Measurements from ENCODE around the gene FRG1. TPM values are rescaled to one million over a fixed set of nuclear protein-coding genes. Genes with fewer than 3 reads are reported as not detected.
"Not testable (repeated sequence)": the region's sequence is repeated elsewhere in the genome, so short reads cannot be mapped to it uniquely, and the experiment has no call there.

Gene FRG1
- total RNA-seq, 3 donors from 2014 or later = 32.2 to 36.1 (median 32.4) TPM

DNA sequence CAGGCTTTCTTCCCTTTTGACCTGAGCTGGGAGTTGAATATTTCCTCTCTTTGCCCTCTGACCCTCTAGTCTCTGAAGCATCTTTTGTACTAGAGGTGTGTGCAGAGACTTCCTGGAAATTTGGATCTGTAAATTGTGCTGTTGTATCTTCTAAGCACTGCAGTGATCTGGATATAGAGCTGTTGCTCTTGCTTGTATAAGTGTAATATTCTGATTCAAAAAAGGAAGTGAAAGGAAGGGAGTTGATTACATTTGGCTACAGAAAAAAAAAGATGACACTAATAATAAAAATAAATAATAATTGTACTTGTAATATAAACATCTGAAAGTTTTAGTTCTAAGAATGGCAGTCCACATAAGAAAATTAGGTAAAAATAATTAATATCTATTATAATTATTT is 33.0 kb downstream of the FRG1 start:
- TF ChIP-seq, protein P1, sequence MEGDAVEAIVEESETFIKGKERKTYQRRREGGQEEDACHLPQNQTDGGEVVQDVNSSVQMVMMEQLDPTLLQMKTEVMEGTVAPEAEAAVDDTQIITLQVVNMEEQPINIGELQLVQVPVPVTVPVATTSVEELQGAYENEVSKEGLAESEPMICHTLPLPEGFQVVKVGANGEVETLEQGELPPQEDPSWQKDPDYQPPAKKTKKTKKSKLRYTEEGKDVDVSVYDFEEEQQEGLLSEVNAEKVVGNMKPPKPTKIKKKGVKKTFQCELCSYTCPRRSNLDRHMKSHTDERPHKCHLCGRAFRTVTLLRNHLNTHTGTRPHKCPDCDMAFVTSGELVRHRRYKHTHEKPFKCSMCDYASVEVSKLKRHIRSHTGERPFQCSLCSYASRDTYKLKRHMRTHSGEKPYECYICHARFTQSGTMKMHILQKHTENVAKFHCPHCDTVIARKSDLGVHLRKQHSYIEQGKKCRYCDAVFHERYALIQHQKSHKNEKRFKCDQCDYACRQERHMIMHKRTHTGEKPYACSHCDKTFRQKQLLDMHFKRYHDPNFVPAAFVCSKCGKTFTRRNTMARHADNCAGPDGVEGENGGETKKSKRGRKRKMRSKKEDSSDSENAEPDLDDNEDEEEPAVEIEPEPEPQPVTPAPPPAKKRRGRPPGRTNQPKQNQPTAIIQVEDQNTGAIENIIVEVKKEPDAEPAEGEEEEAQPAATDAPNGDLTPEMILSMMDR (IDR thresholded peaks at IDR 0.05) = no peak
- DNase-seq (no peak), ATAC-seq (no peak)
- Histone ChIP-seq H3K4me3 (no peak overlapping the region), H3K36me3 (ENCODE audit: low read depth) (no peaks in the 10 kb centered on the region), H3K4me1 (ENCODE audit: low read depth) (no peaks in the 10 kb centered on the region), H3K9me3 (no peaks in the 10 kb centered on the region)
- intact Hi-C loops (cut with DNase I, micrococcal nuclease) = no loop called here

DNA sequence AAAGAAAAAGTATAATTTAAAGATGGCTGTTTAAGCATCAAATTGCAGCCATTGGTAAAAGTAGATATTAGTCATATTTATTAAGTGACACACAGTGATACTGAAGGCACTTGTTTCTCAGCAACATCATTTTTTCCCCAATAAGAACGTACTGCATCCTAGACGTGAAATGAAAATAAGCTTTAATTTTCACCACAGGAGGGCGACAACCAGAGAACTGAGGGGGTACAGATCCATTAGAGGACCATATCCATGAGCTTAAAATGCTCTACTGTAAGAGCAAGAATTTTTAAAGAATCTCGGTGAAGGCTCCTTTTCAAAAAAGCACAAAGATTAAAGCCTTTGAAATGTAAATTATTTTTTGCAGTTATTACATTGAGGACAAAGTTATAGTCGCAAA is 33.4 kb downstream of the FRG1 start:
- no peak overlapping the region for H3K4me3 ChIP-seq
- H3K36me3 ChIP-seq (ENCODE audit: low read depth) = no peaks in the 10 kb centered on the region
- intact Hi-C loops (cut with DNase I, micrococcal nuclease) = no loop called here
- H3K9me3 ChIP-seq = no peaks in the 10 kb centered on the region
- ATAC-seq = no peak
- no peaks in the 10 kb centered on the region for H3K4me1 ChIP-seq (ENCODE audit: low read depth)
- no peak for DNase-seq
- TF ChIP-seq, protein P1 (IDR thresholded peaks at IDR 0.05) = no peak

DNA sequence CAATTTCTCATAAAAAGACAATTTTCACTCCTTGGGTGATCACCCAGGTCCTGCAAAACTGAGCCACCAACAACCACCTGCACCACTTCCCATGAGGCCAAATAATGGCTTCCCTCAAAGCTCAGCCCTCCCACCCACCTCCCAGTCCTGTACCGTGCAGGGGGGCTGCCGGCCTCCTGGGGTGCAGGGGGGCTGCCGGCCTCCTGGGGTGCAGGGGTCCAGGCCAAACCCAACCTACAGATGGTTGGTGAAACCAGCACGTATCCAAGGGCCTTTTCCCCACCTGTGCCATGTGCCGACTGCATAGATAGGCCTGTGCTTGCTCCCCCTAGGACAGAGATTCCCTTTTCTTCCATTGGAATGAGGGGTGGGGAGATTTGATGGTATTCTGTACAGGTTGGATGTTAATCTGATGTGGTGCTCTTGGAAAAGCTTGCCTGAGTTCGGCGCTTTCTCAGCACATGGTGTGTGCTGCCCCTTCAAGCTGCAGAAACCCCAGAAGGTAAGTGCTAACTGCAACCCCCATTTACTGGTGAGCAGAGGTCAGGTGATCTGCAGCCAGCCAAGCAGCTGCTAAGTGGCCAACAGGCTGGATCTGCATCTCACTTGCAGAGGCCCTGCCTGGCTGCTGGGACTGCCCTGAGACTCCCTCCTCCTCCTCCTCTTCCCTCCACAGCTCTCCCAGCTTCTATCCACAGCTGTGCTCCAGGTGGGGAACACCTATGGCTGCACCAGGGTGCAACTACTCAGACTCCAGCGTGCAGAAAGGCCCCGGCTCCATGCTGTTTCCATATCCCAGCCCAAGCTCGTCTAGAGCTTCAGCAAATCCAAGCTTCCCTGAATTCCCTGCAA is 38.8 kb downstream of the FRG1 start:
- DNase-seq = no peak
- TF ChIP-seq, protein P1 (IDR thresholded peaks at IDR 0.05) = no peak
- Histone ChIP-seq H3K36me3 (ENCODE audit: low read depth) (no peaks in the 10 kb centered on the region), H3K9me3 (no peaks in the 10 kb centered on the region), H3K4me3 (no peak overlapping the region), H3K4me1 (ENCODE audit: low read depth) (no peaks in the 10 kb centered on the region)
- intact Hi-C loops (cut with DNase I, micrococcal nuclease) = no loop called here
- no peak for ATAC-seq

DNA sequence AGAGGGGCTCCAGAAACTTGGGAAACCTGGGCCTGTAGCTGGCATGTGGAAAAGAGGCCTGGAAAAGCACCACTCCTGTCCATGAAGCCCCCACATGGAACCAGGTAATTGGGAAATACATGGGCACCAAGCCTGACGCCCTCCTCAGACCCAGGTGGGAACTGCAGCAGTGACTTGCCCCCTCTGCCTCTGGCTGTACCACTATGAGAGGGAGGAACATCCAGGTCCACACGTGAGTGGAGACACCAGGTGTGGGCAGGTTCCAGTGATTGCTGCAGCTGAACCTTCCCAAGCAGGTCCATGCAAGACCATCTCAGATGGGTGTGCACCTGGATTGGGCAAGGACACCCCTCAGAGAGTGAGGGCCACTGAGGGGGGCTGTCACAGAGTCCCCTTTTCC is 39.6 kb downstream of the FRG1 start:
- H3K4me1 ChIP-seq (ENCODE audit: low read depth); H3K4me3 ChIP-seq; H3K9me3 ChIP-seq; H3K36me3 ChIP-seq (ENCODE audit: low read depth); DNase-seq; intact Hi-C loops (cut with DNase I, micrococcal nuclease); ATAC-seq: not testable (repeated sequence)

DNA sequence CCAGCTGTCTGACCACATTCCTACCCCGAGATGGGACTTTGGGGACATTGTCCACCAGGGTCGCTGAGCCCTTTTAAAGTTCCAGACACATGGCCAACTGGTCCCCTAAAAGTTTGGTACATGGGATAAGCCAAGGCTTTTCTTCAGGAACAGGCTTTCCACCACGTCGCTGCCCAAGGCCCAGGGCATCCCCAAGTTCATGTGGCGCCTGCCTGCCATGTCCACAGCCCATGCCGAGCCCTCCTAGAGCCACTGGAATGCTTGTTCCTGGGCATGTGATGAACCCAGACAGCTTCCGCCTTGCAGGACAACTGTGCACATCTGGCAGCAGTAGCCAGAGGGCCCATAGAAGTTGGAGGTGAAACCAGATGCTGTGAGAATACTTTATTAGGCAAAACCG is 41.3 kb downstream of the FRG1 start:
- Histone ChIP-seq H3K36me3 (ENCODE audit: low read depth) (no peaks in the 10 kb centered on the region), H3K9me3 (no peaks in the 10 kb centered on the region), H3K4me3 (no peak overlapping the region), H3K4me1 (ENCODE audit: low read depth) (no peaks in the 10 kb centered on the region)
- intact Hi-C loops (cut with DNase I, micrococcal nuclease) = no loop called here
- TF ChIP-seq, protein P1 (IDR thresholded peaks at IDR 0.05) = no peak
- no peak for ATAC-seq
- DNase-seq = no peak

DNA sequence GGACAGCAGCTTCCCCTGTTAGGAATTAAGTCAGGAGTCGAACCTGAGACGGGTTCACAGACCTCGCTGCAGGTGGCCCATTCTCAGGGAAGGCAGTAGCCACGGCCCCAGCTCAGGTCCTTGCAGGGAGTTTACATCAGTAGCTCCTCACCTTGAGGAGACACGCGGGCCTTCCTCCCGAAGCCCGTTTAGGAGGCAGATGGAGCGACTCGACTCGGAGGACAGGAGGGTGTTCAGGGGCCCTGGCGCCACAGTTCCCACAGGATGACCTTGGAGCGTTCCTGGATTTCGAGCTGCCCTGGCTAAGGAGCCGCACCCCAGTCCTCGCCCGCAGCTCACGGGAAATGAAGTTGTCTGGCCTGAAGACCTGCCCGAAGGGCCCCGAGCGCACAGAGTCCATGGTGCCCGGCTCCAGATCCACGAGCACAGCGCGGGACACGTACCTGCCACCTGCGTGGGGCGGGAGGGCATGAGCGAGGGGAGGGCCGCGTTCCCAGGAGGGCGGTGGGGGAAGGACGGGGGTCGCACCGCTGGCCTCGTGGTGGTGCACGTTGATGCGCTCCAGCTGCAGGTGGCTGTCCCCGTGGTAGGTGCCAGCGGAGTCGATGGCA is 43.3 kb downstream of the FRG1 start:
- DNase-seq; H3K4me1 ChIP-seq (ENCODE audit: low read depth); ATAC-seq; H3K4me3 ChIP-seq; H3K9me3 ChIP-seq; H3K36me3 ChIP-seq (ENCODE audit: low read depth); intact Hi-C loops (cut with DNase I, micrococcal nuclease): not testable (repeated sequence)

DNA sequence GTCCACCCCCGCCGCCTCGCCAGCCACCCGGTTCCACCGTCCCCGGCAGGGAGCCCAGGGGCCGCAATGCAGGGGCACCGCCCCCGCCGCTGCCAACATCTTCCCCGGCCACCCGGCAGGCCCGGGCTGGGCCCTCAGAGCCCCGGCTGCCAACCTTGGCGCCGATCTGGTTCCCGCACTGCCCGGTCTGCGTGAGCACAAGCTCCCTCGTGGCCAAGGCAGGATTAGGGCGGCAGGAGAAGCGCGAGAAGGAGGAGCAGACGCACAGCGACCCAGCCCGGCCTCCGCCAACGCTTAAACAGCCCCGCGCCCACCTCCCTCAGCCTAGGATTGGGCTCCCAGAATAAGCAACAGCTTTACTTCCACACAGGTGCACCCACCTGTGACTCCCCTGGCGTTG is 44.0 kb downstream of the FRG1 start:
- H3K9me3 ChIP-seq; ATAC-seq; H3K36me3 ChIP-seq (ENCODE audit: low read depth); H3K4me3 ChIP-seq; intact Hi-C loops (cut with DNase I, micrococcal nuclease); H3K4me1 ChIP-seq (ENCODE audit: low read depth); DNase-seq: not testable (repeated sequence)

DNA sequence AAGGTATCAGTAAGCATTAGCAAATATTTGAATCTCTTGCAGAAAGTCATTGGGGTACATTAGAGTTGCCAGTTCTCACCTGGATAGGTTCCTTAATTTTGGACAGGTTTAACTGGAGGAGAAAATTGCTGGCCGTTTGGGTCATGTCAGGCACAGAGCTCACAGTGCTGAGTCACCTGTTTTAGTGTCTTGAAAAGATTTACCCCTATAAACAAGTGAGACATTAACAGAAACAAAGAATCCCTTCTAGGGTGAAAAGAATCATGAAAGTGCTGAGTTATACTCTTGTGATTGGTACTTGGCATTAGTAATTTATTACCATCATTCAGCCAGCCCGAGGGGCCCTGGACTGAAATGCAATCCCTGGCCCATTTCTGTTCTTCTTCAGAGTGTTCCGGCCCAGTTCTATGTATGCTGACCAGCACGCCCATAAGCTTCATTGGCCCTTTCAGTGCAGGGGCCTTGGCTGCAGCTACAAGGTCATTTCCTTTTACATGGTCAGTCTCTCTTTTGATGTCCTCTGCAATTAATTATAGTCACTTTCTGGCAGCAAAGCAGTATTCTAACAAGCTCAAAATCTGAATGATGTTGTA is 45.1 kb downstream of the FRG1 start:
- DNase-seq; ATAC-seq; H3K36me3 ChIP-seq (ENCODE audit: low read depth); H3K4me1 ChIP-seq (ENCODE audit: low read depth); H3K9me3 ChIP-seq; H3K4me3 ChIP-seq; intact Hi-C loops (cut with DNase I, micrococcal nuclease): not testable (repeated sequence)
